ENCODE data around the gene S100B.
"Not testable (repeated sequence)": the region's sequence is repeated elsewhere in the genome, so short reads cannot be mapped to it uniquely, and the experiment has no call there.

S100B gene

GRCh38 chr21:46636550-46637285, 31.8 kb upstream of the S100B start:
- DNase-seq (ENCODE audit: low read depth), result no peak
- peak overlapping the region; percentile 100 for H3K4me3 ChIP-seq (ENCODE audit: control insufficient read depth, low read depth, low read length)
- TF ChIP-seq CTCF (IDR thresholded peaks at IDR 0.05; ENCODE audit: control insufficient read depth, insufficient read depth, low read depth, low read length, missing control alignments), result no peak

- no peak for DNase-seq (ENCODE audit: low read depth)
- no peak for TF ChIP-seq CTCF (IDR thresholded peaks at IDR 0.05; ENCODE audit: control insufficient read depth, insufficient read depth, low read depth, low read length, missing control alignments)
- H3K4me3 ChIP-seq (ENCODE audit: control insufficient read depth, low read depth, low read length), result peak overlapping the region; percentile 100
Measured at GRCh38 chr21:46636181-46636512, 31.3 kb upstream of the S100B start.

- H3K4me3 ChIP-seq (ENCODE audit: control insufficient read depth, low read depth, low read length), result peak within 1 kb of the TSS; percentile 100
- DNase-seq (ENCODE audit: low read depth), result peak; percentile 79
- TF ChIP-seq CTCF (IDR thresholded peaks at IDR 0.05; ENCODE audit: control insufficient read depth, insufficient read depth, low read depth, low read length, missing control alignments), result no peak
Measured at GRCh38 chr21:46635324-46636180, 30.7 kb upstream of the S100B start, which contains the start of gene PRMT2. Gene PRMT2 (plus strand): TSS chr21:46635674. CDS start chr21:46636952, 1,278 bp downstream.

DNA sequence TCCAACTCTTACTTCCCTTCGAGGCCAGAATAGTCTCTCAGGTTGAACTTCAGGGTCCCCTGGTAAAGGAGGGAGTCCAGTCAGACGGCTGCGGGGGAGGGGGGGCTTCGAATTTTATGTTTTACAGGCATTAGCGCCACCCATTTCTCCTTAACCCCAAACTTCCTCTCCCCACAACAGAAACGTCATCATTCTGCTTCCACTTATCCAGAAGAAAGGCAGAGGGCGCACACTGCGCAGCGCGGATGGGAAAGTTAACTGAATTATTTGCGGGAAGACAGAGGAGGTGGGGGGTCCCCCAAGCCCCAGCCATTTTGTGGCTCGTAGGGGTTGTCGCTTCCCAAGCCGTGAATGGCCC, 30.1 kb upstream of the S100B start:
- peak; percentile 73 for DNase-seq (ENCODE audit: low read depth)
- peak; percentile 28 for TF ChIP-seq CTCF (IDR thresholded peaks at IDR 0.05; ENCODE audit: control insufficient read depth, insufficient read depth, low read depth, low read length, missing control alignments)

DNA sequence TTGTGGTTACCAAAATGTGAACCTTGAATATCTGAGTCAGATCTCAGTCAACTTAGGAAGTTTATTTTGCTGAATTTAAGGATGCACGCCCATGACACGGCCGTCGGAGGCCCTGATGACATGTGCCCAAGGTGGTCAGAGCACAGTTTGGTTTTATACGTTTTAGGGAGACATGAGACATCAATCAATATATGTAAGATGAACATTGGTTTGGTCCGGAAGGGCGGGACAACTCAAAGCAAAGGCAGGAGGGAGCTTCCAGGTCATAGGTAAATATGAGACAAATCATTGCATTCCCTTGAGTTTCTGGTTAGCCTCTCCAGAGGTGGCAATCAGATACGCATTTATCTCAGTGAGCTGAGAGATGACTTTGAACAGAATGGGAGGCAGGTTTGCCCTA, 29.5 kb upstream of the S100B start:
- DNase-seq (ENCODE audit: low read depth), result no peak
- no peak for TF ChIP-seq CTCF (IDR thresholded peaks at IDR 0.05; ENCODE audit: control insufficient read depth, insufficient read depth, low read depth, low read length, missing control alignments)
- no peak overlapping the region for H3K4me3 ChIP-seq (ENCODE audit: control insufficient read depth, low read depth, low read length)

More for the DNA sequence above, 30.1 kb upstream of the S100B start:
- H3K4me3 ChIP-seq (ENCODE audit: control insufficient read depth, low read depth, low read length), result peak overlapping the region; percentile 55

DNA sequence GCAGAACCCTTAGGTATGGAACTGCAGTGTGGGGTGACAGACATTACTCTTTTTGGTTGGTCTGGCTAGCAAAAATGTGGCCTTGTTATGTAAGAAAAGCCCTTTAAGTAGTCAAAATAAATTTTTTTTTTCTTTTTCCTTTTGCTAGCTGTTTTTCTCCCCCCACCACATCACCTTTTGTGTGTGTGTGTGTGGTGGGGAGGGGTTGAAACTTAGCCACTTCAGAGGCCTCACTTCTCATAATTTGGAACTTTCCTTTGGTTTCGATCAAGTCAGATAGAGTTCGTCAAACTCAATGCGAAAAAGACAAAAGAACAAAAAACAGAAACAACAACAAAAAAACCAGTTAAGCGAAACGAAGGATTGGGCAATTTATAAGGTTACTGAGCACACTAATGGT, 28.7 kb upstream of the S100B start:
- H3K4me3 ChIP-seq (ENCODE audit: control insufficient read depth, low read depth, low read length), result no peak overlapping the region
- no peak for TF ChIP-seq CTCF (IDR thresholded peaks at IDR 0.05; ENCODE audit: control insufficient read depth, insufficient read depth, low read depth, low read length, missing control alignments)
- DNase-seq (ENCODE audit: low read depth), result no peak

- not testable (repeated sequence) for H3K4me3 ChIP-seq (ENCODE audit: control insufficient read depth, low read depth, low read length); DNase-seq (ENCODE audit: low read depth)
Measured at GRCh38 chr21:46630915-46631314, 26.0 kb upstream of the S100B start.

Measured in AG09309 (cell line).